HG03457 (cell line): ENCODE measurements around the gene RPL18.
"Not testable (repeated sequence)": the region's sequence is repeated elsewhere in the genome, so short reads cannot be mapped to it uniquely, and the experiment has no call there.

Source experiments
- ATAC-seq: cut with Tn5 transposase; IDR thresholded peaks from one replicate; pipeline ENCODE4 v1.9.1; 2021; ENCODE audit warnings: moderate number of reproducible peaks; ENCODE audit not compliant: unreplicated experiment

The RPL18 gene

GRCh38 chr19:48588670-48589401, 30.1 kb downstream of the RPL18 start:
- no peak for ATAC-seq

- no peak for ATAC-seq
These were observed 31.6 kb downstream of the RPL18 start for GRCh38 chr19:48587387-48587786.

- no peak for ATAC-seq
These were observed 36.8 kb downstream of the RPL18 start for GRCh38 chr19:48582168-48582567.

- ATAC-seq, result no peak
These were observed 40.1 kb downstream of the RPL18 start for GRCh38 chr19:48578891-48579290.

- not testable (repeated sequence) for ATAC-seq
These were observed 41.1 kb downstream of the RPL18 start for GRCh38 chr19:48577908-48578307.

- no peak for ATAC-seq
These were observed 42.9 kb downstream of the RPL18 start for GRCh38 chr19:48575931-48576622.

GRCh38 chr19:48573163-48573505, 45.8 kb downstream of the RPL18 start:
- ATAC-seq, result no peak

- no peak for ATAC-seq
These were observed 47.4 kb downstream of the RPL18 start for GRCh38 chr19:48571378-48572162.

- no peak for ATAC-seq
These were observed 49.2 kb downstream of the RPL18 start for GRCh38 chr19:48569814-48570213.

- ATAC-seq, result no peak
These were observed 50.6 kb downstream of the RPL18 start for GRCh38 chr19:48568345-48568886.
